A204.1 (cell line): Measurements from ENCODE around the gene FAM32A.
"Not testable (repeated sequence)": the region's sequence is repeated elsewhere in the genome, so short reads cannot be mapped to it uniquely, and the experiment has no call there.

Experiments used
- FAIRE-seq: peaks from 2 replicates; lab custom pipeline; 2012; peaks lifted over from hg19 to GRCh38; lab: Jason Lieb, UNC

FAM32A gene

GRCh38 chr19:16164222-16164890, 20.9 kb upstream of the FAM32A start:
- FAIRE-seq, result no peak

GRCh38 chr19:16166417-16166816, 18.8 kb upstream of the FAM32A start:
- no peak for FAIRE-seq

DNA sequence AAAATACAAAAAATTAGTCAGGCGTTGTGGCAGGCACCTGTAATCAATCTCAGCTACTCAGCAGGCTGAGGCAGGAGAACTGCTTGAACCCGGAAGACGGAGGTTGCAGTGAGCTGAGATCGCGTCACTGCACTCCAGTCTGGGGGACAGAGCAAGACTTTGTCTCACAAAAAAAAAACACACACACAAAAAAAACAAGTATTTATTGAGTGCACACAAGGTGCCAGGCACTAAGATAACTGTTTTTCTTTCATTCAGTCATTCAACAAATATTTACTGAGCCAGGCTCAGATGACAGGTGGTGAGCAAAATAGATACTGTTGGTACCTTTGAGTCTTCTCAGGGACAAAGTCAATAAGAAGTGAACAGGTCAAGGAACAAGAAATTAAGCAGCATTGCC, 18.2 kb upstream of the FAM32A start:
- no peak for FAIRE-seq

GRCh38 chr19:16168465-16169081, 16.6 kb upstream of the FAM32A start:
- no peak for FAIRE-seq

- no peak for FAIRE-seq
Observed at GRCh38 chr19:16170134-16170533, 15.1 kb upstream of the FAM32A start.

- FAIRE-seq, result no peak
Observed at GRCh38 chr19:16175954-16176353, 9.3 kb upstream of the FAM32A start.

- not testable (repeated sequence) for FAIRE-seq
Observed at GRCh38 chr19:16178866-16179265, 6.3 kb upstream of the FAM32A start.

DNA sequence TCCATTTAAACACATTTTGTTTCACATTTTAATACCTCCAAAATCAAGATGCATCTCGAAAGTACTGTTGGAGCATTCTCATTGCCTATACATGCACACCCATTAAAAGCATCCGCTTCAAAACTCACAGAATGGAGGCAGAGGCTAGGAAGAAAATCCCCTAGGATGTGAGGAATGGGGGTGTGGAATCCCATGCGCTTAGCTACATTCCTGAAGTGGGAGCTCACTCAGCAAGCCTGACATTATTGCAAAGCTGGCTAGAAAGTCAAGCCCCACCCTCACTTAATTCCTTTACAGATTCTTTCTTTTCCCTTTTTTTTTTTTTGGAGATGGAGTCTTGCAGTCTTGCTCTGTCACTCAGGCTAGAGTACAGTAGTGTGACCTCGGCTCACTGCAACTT, 4.6 kb upstream of the FAM32A start:
- no peak for FAIRE-seq

DNA sequence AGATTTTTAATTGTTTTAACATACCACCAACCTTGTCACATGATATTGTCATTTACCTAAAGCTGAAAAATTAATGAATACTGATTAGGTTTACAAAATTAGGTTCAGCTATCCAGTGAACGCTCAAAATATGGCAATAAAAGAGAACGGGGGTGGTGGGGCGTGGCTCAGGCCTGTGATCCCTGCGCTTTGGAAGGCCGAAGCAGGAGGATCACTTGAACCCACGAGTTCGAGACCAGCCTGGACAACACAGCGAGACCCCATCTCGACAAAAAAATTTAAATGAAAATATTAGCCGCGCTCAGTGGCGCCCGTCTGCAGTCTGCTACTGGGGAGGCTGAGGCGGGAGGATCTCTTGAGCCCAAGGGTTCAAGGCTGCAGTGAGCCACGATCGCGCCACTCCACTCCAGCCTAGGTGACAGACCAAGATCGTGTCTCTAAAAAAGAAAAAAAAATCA, 516 bp upstream of the FAM32A start:
- FAIRE-seq, result no peak

- FAIRE-seq, result no peak
Observed at GRCh38 chr19:16185768-16186123, 536 bp downstream of the FAM32A start.

- no peak for FAIRE-seq
Observed at GRCh38 chr19:16188521-16188920, 3.3 kb downstream of the FAM32A start.

- FAIRE-seq, result no peak
Observed at GRCh38 chr19:16190198-16190597, 5.0 kb downstream of the FAM32A start.

DNA sequence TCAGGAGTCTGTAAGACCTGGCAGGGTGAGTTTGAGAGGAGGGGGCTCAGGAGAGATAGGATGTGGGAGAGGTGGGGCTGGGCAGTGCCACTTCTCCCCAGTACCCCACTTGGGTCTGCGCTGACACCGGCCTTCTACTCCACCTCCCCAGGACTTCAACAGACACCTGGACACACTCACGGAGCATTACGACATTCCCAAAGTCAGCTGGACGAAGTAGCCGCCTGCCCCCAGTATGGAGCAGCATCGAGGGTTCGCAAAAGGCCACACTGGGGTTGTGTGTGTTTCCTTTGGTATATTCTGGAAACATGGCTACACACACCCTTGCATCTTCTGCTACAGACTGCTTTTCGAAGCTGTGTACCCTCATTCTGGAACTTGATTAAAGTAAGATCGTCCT, 5.5 kb downstream of the FAM32A start:
- no peak for FAIRE-seq

DNA sequence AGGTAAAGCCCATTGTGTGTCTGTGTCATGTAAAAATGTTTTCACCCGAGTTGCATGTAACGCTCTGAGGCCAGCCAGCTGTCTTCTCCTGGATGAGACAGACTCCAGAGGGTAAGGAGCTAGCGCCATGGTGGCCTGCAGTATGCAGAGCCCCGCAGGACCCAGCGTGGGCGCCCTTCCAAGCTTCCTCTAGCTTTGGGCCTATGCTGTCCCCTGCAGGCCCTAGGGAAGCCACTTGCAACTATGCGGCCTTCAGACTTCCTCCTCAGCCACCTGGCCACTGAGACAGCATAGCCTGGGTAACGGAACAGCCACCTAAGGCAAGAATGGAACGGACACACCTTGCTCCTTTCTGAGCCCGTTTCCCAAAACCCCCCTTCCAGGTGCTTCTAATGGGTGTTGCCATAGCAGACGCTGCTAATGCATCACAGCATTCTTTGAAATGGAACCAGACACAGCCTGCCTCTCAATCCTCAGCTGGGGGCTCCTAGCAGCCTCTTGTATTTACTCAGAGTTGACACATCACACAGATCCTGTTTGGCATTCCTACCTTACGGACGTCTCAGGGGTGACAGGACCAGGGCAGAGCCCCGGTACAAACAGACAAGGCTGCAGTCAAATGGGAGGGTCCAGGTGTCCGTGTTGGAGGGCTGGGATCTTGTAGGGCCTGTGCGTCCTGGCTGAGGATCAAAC, 6.2 kb downstream of the FAM32A start:
- FAIRE-seq, result no peak

DNA sequence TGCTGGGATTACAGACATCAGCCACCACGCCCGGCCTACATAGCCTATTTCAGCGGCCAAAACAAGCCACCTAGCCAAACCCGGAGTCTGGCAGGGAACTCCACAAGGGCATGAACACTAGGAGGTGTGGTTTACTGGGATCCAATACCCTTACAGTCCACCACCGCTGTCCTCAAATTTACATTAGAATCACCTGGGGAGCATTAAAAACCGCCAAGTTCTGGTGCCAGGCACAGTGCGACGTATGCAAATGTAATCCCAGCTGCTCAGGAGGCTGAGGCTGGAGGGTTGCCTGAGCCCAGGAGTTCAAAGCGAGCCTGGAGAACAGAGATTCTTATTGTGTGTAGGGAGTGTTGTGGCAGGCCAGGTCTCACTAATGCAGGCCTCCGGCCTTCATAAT, 8.3 kb downstream of the FAM32A start:
- FAIRE-seq, result no peak

- FAIRE-seq, result no peak
Observed at GRCh38 chr19:16197188-16197621, 12.0 kb downstream of the FAM32A start.

DNA sequence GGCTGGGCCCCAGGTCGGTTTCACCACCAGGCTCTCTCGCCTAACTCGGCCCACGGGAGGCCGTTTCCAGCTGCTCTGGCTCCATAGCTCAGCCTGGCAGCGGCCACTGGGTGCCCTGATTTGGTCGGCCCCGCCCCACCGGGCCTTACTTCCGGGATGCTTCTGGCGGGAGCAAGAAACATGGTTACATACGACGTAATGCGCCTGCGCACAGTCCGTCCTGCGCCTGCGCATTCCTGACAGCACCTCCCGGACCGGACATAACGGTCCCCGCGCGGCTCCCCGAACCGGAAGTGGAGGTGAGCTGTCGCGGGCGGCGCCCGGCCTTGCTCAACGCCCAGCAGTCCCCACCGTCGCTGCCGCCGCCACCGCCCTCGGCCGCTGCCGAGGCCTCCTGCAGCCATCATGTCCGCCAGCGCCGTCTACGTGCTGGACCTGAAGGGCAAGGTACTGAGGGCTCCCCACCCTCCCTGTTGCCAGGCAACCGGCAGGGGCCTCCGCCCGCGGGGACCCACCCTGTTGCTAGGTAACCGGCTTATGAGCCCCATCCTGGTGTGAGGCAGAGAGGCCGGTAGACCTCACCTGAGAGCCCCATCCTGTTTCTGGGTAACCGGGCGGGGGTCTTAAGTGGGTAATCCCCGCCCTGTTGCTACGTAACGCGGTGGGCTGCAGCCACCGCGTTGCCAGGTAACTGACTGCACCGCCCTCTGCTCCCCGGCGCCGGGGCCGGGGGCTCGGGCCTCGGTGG, 12.6 kb downstream of the FAM32A start, which contains the start of gene AP1M1:
TSS of gene AP1M1 (plus strand) at position 290 of the 748 bp plus-strand sequence. CDS start at position 406, 116 bp downstream.
- peak; percentile 67 for FAIRE-seq

- no peak for FAIRE-seq
Observed at GRCh38 chr19:16198370-16198651, 13.1 kb downstream of the FAM32A start.

GRCh38 chr19:16199275-16199932, 14.2 kb downstream of the FAM32A start:
- no peak for FAIRE-seq

DNA sequence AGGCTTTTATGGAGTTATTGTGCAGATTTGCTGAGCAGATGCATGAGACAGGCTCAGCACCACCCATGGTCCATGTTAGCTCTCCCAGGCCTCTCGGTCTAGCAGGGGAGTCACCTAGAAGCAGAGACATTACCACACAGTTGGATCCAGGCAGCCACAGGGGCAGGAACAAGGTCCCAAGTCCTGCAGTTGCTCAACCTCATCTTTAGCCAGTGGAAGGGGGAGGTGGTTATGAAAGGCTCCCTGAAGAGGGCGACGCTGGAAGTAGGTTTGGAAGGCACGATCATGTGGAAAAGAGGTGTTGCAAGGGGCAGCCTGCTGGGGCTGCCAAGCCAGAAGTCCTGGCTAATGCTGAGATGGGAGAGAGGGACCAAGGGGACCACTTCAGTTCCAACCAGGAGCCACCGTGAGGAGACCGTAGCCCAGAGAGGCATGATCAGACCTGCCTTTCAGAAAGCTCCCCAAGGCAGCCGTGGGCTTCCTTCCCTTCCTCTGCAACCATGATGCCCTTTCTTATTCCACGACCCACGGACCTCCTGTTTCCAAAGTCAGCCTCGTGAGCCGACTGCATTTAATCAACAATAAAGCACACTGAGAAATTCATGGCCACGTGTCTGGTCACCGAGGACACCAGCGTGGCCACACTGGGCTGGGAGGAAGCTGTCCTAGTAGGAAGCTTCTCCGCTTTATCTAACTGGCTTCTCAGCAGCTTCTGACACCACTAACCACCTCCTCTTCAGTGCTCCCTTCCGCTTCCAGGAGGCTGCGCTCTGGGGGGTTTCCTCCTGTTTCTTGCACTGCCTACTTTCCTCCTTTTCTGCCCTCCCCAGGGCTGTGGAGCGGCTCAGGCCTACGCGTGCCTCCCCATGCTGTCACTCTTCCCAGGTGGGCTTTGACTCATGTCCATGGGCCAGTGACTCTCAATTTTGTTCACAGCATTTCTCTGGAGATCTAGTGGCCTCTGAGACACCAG, 15.1 kb downstream of the FAM32A start:
- FAIRE-seq, result no peak

DNA sequence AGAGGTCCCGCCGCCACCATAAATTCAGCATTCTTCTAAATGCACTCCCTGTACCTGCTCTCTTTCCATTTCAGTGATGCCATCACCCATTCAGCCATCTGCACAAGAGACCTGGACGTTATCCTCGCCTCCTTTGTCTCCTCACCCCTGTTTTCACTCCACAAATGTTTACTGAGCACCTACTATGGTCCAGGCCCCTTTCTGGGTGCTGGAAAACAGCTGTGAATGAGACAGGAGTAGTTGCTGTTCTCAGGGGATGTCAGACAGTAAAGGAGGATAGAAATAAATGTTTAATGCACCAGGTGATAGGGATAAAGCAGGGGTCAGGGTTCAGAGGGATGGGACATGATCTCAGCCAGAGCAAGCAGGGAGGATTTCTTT, 15.8 kb downstream of the FAM32A start:
- FAIRE-seq, result no peak
